Activated T-cell treated with anti-CD3 and anti-CD28 coated beads for 48 hours (primary cell): ENCODE measurements around the gene TRAF1.
"Not testable (repeated sequence)": the region's sequence is repeated elsewhere in the genome, so short reads cannot be mapped to it uniquely, and the experiment has no call there.

Source experiments
- DNase-seq: peaks from one replicate; pipeline ENCODE4 v3.0.0-alpha.2; 2020; ENCODE audit warnings: low read depth

The TRAF1 gene

GRCh38 chr9:120926397-120926928 lies at the start of gene TRAF1:
TRAF1 (minus strand) TSS chr9:120926796; CDS start chr9:120926075, 721 bp downstream.
- DNase-seq = no peak

GRCh38 chr9:120974921-120975320 lies 48.3 kb upstream of the TRAF1 start:
- DNase-seq = no peak

- DNase-seq = no peak
These were observed 47.6 kb upstream of the TRAF1 start for GRCh38 chr9:120974181-120974580.

GRCh38 chr9:120971938-120972337 lies 45.3 kb upstream of the TRAF1 start:
- DNase-seq = no peak

GRCh38 chr9:120971471-120971870 lies 44.9 kb upstream of the TRAF1 start:
- not testable (repeated sequence) for DNase-seq

GRCh38 chr9:120970244-120970643 lies 43.6 kb upstream of the TRAF1 start:
- DNase-seq = no peak

- no peak for DNase-seq
These were observed 39.4 kb upstream of the TRAF1 start for GRCh38 chr9:120966013-120966369.

- no peak for DNase-seq
These were observed 38.9 kb upstream of the TRAF1 start for GRCh38 chr9:120965344-120966012.

- DNase-seq = no peak
These were observed 35.3 kb upstream of the TRAF1 start for GRCh38 chr9:120961936-120962335.

GRCh38 chr9:120960001-120960400 lies 33.4 kb upstream of the TRAF1 start:
- no peak for DNase-seq

- no peak for DNase-seq
These were observed 30.3 kb upstream of the TRAF1 start for GRCh38 chr9:120956862-120957261.

- no peak for DNase-seq
These were observed 25.5 kb upstream of the TRAF1 start for GRCh38 chr9:120951960-120952618.

- DNase-seq = no peak
These were observed 24.1 kb upstream of the TRAF1 start for GRCh38 chr9:120950421-120951388.

GRCh38 chr9:120949290-120949689 lies 22.7 kb upstream of the TRAF1 start:
- no peak for DNase-seq

- DNase-seq = no peak
These were observed 22.2 kb upstream of the TRAF1 start for GRCh38 chr9:120948824-120949223.

- no peak for DNase-seq
These were observed 20.6 kb upstream of the TRAF1 start for GRCh38 chr9:120947222-120947621.

GRCh38 chr9:120946259-120946658 lies 19.7 kb upstream of the TRAF1 start:
- DNase-seq = no peak

- no peak for DNase-seq
These were observed 18.4 kb upstream of the TRAF1 start for GRCh38 chr9:120944948-120945347.

GRCh38 chr9:120944434-120944843 lies 17.8 kb upstream of the TRAF1 start:
- no peak for DNase-seq

GRCh38 chr9:120942186-120943001 lies 15.8 kb upstream of the TRAF1 start:
- DNase-seq = no peak

GRCh38 chr9:120941046-120941770 lies 14.6 kb upstream of the TRAF1 start:
- no peak for DNase-seq
